ENCODE results near the gene NAIF1.

DNA sequence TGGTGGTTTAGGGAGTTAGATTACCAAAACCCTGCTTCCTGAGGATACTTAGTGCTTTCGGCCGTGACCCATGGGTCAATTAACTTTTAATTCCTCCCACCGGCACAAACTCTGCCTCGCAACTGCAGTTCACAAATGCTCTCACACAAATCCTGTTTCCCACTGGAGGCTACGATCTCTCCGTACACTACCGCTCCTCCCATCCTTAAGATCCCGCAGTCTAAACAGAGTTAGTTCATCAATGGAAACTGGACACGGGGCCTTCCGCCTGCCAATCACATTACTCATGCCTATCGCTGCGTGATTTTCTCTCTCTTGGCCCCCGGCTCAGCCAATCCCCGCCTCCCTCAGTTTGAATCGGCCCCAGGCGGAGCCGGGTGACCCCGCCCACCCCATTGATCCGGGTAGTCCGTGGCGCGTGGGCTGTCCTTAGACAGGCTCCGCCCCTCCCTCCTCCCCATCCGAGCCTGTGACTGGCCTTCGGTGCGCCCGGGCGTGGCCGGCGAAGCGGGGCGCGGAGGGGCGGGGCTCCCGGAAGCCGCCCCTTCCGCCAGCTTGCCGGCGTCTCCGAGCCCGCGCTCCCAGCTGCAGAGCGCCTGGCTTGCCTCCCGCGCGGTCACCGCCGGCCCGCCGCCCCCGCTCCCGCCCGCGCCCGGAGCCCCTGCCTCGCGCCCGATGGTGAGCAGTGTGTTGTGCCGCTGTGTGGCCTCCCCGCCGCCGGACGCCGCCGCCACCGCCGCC lies 695 bp upstream of the NAIF1 start, which contains the start of gene SLC25A25:
- TF ChIP-seq, protein P1, sequence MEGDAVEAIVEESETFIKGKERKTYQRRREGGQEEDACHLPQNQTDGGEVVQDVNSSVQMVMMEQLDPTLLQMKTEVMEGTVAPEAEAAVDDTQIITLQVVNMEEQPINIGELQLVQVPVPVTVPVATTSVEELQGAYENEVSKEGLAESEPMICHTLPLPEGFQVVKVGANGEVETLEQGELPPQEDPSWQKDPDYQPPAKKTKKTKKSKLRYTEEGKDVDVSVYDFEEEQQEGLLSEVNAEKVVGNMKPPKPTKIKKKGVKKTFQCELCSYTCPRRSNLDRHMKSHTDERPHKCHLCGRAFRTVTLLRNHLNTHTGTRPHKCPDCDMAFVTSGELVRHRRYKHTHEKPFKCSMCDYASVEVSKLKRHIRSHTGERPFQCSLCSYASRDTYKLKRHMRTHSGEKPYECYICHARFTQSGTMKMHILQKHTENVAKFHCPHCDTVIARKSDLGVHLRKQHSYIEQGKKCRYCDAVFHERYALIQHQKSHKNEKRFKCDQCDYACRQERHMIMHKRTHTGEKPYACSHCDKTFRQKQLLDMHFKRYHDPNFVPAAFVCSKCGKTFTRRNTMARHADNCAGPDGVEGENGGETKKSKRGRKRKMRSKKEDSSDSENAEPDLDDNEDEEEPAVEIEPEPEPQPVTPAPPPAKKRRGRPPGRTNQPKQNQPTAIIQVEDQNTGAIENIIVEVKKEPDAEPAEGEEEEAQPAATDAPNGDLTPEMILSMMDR (IDR thresholded peaks at IDR 0.05) = peak in 2 of 6 experiments; percentile 6 to 12
- TF ChIP-seq POLR2A (IDR thresholded peaks at IDR 0.05) = peak in 2 of 4 donors; percentile 93 to 97
